Hematopoietic multipotent progenitor cell treated with erythropoietin and hydrocortisone succinate and interleukin-3 and kit ligand, for 6 days (in vitro differentiated cells): ENCODE results near the gene YLPM1.

Experiments used
- DNase-seq: peaks from one replicate; pipeline ENCODE4 v3.0.0-alpha.2; 2015

YLPM1 gene

DNA sequence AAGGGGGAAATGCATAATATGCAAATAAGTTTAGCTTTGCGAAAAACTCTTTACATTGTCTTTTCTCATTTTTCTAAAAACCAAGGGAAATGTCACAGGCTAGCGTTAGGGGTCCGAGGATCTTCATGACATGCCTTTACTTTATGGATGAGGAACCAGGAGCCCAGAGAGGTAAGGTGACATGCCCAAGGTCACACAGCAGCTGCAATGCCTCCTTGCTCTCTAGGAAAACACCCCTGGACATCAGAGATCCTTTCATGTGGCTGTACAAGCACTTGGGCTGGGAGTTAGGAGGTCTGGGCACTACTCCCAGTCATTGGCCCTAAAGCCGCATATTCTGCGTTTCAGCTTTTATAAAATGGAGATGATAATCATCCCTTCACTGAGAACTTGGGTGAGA, 112.1 kb downstream of the YLPM1 start:
- DNase-seq, result no peak

DNA sequence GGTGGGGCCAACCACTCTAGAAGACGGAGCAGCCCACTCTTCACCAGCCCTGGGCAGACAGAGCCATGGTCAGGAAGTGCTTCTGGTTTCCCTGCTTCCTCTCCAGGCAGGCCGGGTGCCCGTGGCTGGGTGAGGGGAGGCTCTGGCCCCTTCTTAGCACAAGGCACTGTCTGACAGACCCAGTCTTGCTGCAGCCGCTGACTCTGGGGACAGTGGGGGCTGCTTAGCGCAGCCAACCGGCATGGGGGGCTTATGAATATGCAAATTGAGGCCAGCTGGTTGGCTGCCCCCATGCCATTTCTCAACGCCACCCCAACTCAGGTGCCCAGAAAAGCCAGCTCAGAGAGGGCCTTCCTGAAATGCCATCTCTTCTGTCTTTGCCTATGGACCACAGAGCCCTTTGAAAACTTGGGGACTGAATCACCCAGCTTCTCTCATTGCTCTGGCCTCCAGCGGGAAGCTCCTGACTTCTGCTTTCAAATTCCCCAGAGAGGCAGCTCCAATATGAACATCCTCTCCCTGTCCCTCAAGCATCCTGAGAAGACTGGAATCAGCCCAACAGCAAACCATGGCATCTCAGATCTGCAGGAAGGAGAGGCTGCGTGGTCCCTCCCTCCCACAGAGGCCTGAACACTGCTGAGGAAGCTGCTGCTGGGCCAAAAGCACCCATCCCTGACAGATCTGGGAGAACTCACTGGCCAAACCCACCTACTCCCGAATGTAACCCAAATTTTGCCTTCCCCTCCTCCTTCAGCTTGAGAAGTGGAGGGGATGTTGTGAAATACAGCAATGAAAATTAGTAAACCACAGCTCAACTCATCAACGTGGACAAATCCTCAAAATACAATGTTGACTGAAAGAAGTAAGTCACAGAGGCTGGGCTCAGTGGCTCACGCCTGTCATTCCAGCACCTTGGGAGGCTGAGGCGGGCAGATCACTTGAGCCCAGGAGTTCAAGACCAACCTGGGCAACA, 113.1 kb downstream of the YLPM1 start, which contains the start of gene PROX2:
TSS of gene PROX2 (minus strand) at position 205 of the 973 bp plus-strand sequence. CDS start 12,311 bp downstream, outside the sequence.
- peak; percentile 42 for DNase-seq

DNA sequence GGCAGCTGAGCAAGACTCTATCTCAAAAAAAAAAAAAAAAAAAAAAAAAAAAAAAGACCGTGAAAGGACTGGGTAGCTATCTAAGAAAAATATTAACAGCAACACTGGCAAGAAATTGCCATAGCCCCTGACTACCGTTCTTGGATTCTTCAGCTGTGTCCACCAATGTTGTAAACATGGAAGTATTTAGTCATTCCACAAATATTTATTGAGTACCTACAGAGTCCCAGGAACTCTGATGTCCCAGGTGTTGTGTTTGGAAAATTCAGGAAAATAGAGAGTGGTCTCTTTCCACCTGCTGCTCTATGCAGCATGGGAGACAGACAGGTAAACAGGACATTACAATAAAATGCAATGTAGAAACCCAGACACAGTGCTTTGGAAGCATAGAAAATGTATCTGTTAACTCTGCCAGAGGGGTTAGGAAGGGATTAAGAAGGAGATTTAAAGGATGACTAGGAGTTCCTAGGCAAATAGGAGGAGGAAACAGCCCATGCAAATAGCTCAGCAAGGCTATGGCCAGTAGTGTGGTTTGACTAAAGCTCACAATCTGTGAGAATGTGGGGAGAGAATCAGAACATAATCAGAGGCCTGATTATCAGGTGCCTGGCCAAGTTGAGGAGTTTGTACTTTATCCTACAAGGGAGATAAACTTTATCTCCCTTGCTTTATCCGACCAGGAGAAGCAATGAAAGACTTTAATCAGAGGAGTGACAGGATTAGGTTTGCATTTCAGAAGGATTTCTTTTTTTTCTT, 116.5 kb downstream of the YLPM1 start:
- DNase-seq, result no peak

DNA sequence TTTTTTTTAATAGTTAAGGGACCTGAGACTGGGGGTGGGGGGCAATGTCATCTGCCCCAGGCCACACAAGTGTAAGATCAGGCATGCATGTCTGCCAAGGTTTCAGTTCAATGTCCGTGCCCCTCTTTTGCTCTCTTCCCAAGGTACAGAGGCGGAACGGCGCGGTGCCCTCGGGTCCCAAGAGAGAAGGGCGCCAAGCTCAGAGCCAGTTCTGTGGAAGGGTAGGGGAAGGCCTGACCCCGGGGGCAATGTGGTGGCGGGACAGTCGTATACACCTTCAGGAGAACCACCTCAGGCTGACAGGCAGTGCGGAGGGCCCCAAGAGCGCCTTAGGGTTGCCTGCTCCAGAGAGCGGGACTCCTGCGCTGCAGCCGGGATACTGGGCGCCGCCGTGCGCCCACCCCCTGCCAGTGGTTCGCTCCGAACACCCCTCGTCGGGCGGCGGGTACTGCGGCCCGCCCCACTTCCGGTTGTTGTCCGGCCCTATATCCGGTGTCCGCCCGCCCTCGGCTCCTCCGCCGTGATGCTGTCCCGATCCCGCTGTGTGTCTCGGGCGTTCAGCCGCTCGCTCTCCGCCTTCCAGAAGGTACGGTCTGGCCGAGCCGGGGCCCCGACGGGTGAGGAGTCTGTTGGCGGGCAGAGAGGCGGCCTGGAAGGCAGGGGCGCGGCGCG, 118.5 kb downstream of the YLPM1 start, which contains the start of gene DLST:
TSS of gene DLST (plus strand) at position 486 of the 672 bp plus-strand sequence. CDS start at position 524, 38 bp downstream.
- DNase-seq, result peak; percentile 93

DNA sequence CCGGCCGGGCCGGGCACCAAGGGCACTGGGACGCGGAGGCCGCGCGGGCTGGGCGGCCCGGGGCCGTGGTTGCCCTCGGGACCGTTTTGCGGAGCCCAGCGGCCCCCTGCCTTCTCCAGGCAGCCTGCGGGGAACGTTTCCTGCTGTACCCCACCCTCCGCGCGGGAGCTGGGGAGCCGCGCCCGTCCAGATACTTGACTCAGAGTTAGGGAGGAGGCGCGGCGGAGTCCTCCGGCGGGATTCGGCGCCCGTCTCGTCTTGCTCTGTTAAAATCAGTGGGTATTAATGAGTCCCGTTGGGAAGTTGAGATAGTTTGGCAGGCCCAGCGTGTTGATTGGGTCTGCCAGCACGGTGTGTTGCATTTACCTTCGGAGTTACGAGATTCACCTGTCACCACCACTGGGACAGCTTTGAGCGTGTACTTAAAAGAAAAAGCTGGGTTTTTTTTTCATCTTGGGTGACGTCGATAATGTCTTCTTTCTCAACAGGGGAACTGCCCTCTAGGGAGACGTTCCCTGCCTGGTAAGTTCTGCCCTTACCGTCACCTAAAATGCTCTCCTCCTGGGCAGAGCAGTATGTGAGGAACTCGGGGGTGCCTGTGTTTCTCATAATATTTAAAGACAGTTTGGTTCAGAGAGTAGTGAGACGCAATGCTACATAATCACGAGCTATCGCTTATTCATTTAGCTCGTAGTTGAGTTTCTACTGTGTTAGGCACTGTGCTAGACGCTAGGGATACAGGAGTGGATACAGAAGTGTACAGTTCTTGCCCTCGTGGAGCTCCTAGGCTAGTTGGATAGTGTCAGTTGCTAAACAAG, 119.2 kb downstream of the YLPM1 start:
- peak; percentile 74 for DNase-seq
